Measurements from ENCODE around the gene NUDT9.
A peak's percentile ranks its signal among the peaks of the same experiment; 100 is the strongest.
"Not testable (repeated sequence)": the region's sequence is repeated elsewhere in the genome, so short reads cannot be mapped to it uniquely, and the experiment has no call there.

NUDT9 gene

DNA sequence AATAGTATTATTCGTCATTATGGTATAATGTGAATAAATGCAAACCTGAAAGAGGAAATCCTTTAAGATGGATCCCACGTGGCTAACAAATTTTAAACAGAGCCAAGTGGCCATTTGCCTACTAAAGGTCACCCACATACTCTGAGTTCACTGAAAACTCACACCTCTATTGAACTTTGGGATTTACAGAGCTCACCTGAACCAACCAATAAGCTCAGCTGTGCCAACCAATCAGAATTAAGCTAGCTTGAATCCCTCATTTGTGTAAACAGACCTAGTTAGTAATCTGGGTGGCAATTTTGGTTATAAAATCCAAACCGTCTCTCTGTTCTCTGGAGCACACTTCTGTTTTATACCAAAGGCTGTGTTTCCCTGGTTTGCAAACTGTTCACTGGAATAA lies 5.4 kb upstream of the NUDT9 start:
- H3K4me1 ChIP-seq: no peaks in the 10 kb centered on the region
- H3K27me3 ChIP-seq: no peaks in the 10 kb centered on the region
- no peaks in the 10 kb centered on the region for H3K9me3 ChIP-seq
- DNase-seq: no peak
- TF ChIP-seq, protein P1, sequence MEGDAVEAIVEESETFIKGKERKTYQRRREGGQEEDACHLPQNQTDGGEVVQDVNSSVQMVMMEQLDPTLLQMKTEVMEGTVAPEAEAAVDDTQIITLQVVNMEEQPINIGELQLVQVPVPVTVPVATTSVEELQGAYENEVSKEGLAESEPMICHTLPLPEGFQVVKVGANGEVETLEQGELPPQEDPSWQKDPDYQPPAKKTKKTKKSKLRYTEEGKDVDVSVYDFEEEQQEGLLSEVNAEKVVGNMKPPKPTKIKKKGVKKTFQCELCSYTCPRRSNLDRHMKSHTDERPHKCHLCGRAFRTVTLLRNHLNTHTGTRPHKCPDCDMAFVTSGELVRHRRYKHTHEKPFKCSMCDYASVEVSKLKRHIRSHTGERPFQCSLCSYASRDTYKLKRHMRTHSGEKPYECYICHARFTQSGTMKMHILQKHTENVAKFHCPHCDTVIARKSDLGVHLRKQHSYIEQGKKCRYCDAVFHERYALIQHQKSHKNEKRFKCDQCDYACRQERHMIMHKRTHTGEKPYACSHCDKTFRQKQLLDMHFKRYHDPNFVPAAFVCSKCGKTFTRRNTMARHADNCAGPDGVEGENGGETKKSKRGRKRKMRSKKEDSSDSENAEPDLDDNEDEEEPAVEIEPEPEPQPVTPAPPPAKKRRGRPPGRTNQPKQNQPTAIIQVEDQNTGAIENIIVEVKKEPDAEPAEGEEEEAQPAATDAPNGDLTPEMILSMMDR (IDR thresholded peaks at IDR 0.05; ENCODE audit: low read depth, low read length): no peak
- no peaks in the 10 kb centered on the region for H3K36me3 ChIP-seq
- no peak overlapping the region for H3K4me3 ChIP-seq (ENCODE audit: low read depth, low read length)

DNA sequence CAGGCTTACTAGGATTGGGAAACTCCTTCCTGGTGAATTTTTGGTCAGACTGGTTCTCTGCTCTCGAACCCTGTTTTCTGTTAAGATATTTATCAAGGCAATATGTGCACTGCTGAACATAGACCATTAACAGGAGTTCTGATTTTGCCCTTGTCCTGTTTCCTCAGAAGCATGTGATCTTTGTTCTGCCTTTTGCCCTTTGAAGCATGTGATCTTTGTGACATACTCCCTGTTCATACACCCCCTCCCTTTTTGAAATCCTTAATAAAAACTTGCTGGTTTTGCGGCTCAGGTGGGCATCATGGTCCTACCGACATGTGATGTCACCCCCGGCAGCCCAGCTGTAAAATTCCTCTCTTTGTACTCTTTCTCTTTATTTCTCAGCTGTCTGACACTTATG lies 4.0 kb upstream of the NUDT9 start:
- H3K36me3 ChIP-seq; DNase-seq; H3K4me1 ChIP-seq; H3K9me3 ChIP-seq; H3K27me3 ChIP-seq; H3K4me3 ChIP-seq (ENCODE audit: low read depth, low read length): not testable (repeated sequence)

DNA sequence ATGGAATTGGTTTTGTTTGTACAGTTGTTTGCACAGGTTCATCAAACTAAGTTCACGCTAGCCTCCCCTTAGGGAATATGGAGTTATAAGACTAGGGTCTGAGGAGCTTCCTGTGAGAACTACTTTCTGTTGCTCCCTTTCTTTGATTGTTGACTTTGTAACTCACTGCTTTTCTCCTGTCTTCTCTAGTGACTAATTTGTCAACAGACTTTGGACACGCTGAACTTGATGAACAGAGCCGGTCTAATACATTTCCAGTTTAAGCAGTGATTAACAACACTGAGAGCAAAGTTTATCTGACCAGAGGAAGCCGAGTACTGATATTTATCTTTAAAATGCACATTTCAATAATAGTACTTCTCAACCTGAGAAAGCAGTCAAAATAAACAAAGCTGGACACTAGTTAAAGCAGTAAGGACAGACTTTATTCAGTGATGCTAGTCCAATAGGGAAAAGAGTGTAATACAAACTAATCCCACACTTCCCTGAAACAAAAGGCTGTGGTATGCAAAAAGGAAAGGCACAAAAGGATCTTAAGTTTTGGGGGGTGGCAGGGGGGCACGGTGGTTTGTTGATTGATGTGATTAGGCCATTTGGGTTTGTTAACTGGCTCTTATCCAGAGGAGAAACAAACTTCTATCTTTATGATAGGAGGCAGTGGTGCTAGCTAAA lies 2.7 kb upstream of the NUDT9 start:
- DNase-seq: no peak
- Histone ChIP-seq H3K4me1 (peaks cover 2% of the 10 kb centered on the region; the same call in 1 of the 2 replicates), H3K9me3 (no peaks in the 10 kb centered on the region), H3K36me3 (no peaks in the 10 kb centered on the region), H3K4me3 (ENCODE audit: low read depth, low read length) (no peak overlapping the region), H3K27me3 (no peaks in the 10 kb centered on the region)
- TF ChIP-seq, protein P1 (IDR thresholded peaks at IDR 0.05; ENCODE audit: low read depth, low read length): no peak

DNA sequence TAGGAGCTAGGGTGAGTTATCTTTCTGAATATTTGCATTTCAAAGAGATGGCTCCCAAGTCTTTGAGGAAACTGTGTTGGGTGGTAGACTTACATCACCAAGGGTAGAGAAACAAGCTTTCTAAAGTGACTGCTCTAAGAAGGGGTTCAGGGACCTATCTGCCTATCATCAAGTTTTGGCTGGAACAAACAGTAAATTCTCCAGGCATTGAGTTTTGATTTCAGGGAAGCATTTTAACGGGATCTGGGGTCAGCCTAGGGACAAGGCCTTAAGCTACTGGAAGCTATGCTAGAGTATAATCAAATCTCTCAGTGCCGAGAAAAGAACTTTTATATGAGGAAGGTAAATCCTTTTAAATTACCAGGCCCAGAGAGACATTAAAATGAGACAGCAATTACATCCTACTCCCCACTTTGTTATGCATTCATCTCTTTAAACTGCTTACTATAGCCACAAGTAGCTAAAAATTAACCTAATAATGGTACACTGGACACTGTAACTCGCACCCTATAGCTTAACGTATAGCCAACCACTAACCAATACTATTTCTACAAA lies 2.0 kb upstream of the NUDT9 start:
- Histone ChIP-seq H3K27me3 (no peaks in the 10 kb centered on the region), H3K9me3 (no peaks in the 10 kb centered on the region), H3K4me1 (peaks cover 2% of the 10 kb centered on the region; the same call in 1 of the 2 replicates), H3K36me3 (no peaks in the 10 kb centered on the region), H3K4me3 (ENCODE audit: low read depth, low read length) (no peak overlapping the region)
- TF ChIP-seq, protein P1 (IDR thresholded peaks at IDR 0.05; ENCODE audit: low read depth, low read length): no peak
- DNase-seq: no peak

- Histone ChIP-seq H3K27me3 (no peaks in the 10 kb centered on the region), H3K9me3 (no peaks in the 10 kb centered on the region), H3K4me1 (peaks cover 2% of the 10 kb centered on the region; the same call in 1 of the 2 replicates), H3K36me3 (no peaks in the 10 kb centered on the region), H3K4me3 (ENCODE audit: low read depth, low read length) (peak overlapping the region; percentile 86)
- DNase-seq: peak; percentile 77
- TF ChIP-seq, protein P1 (IDR thresholded peaks at IDR 0.05; ENCODE audit: low read depth, low read length): no peak
Measured at GRCh38 chr4:87423317-87424098, 1.1 kb downstream of the NUDT9 start.

DNA sequence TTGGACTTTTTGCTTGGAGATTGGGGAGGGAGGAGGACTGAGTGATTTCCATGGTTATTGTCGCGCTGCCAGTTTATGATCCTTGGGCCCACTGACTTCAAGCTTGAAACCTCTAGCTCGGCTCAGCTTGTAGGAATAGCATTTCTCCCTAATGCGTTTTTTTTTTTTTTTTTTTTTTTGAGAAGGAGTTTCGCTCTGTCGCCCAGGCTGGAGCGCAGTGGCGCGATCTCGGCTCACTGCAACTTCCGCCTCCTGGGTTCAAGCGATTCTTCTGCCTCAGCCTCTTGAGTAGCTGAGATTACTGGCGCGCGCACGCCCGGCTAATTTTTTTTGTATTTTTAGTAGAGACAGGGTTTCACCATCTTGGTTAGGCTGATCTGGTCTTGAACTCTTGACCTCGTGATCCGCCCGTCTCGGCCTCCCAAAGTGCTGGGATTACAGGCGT lies 1.7 kb downstream of the NUDT9 start:
- not testable (repeated sequence) for H3K36me3 ChIP-seq, H3K27me3 ChIP-seq, H3K4me1 ChIP-seq, DNase-seq, H3K9me3 ChIP-seq
- peak overlapping the region; percentile 86 for H3K4me3 ChIP-seq (ENCODE audit: low read depth, low read length)

GRCh38 chr4:87425711-87426110 lies 3.3 kb downstream of the NUDT9 start:
- no peaks in the 10 kb centered on the region for H3K27me3 ChIP-seq
- no peak overlapping the region for H3K4me3 ChIP-seq (ENCODE audit: low read depth, low read length)
- peaks cover 2% of the 10 kb centered on the region; the same call in 1 of the 2 replicates for H3K4me1 ChIP-seq
- TF ChIP-seq, protein P1 (IDR thresholded peaks at IDR 0.05; ENCODE audit: low read depth, low read length): no peak
- H3K9me3 ChIP-seq: no peaks in the 10 kb centered on the region
- no peak for DNase-seq
- no peaks in the 10 kb centered on the region for H3K36me3 ChIP-seq
